Stomach smooth muscle (tissue), 2 donors: Measurements from ENCODE around the gene VDAC1.
A peak's percentile ranks its signal among the peaks of the same experiment; 100 is the strongest.

Experiments used
- H3K27ac ChIP-seq: one replicate; pipeline ENCODE4 v1.7.0; 2013; ENCODE audit warnings: mild to moderate bottlenecking, low read length, inconsistent platforms
- H3K27me3 ChIP-seq, 2 donors: one replicate each; pipeline ENCODE4 v1.7.0; 2013; ENCODE audit warnings: low read length in 2 of 2; ENCODE audit not compliant: insufficient read depth in 2 of 2, control insufficient read depth in 1 of 2
- H3K36me3 ChIP-seq, 2 donors: one replicate each; pipeline ENCODE4 v1.7.0; 2013; ENCODE audit warnings: low read length in 2 of 2; ENCODE audit not compliant: control insufficient read depth in 2 of 2, insufficient read depth in 2 of 2
- H3K4me1 ChIP-seq: one replicate; pipeline ENCODE4 v1.7.0; 2013; ENCODE audit warnings: low read length; ENCODE audit not compliant: control insufficient read depth, insufficient read depth
- H3K4me3 ChIP-seq, 2 donors: one replicate each; pipeline ENCODE4 v1.7.0; 2013; ENCODE audit warnings: low read length in 2 of 2
- H3K9ac ChIP-seq, 2 donors: one replicate each; pipeline ENCODE4 v1.7.0; 2013; ENCODE audit warnings: low read length in 2 of 2, mild to moderate bottlenecking in 1 of 2
- H3K9me3 ChIP-seq, 2 donors: one replicate each; pipeline ENCODE4 v1.7.0; 2013; ENCODE audit warnings: low read length in 2 of 2; ENCODE audit not compliant: control insufficient read depth in 2 of 2
- donor health status: healthy.
- donor health status: Pancreatic carcinoma.

The VDAC1 gene

DNA sequence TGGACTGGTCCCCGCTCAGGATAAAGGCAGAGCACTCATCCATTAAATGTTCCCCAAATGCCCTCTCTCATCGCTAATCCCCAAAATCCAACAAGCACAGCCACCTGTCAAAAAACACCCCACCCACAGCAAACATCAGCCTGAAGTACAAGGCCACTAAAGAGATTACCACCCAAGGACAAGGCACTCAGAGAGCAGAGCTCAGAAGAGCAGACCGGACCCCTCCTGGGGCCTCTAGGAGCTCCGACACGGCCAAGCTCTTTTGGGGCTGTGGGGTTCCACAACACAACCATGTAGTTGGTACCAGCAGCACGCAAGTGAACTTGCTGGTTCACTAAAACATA is 9.8 kb downstream of the VDAC1 start:
- Histone ChIP-seq H3K9ac (peak overlapping the region in 1 of 2 donors; percentile 51), H3K4me1 (peaks cover 52% of the 10 kb centered on the region), H3K27me3 (no peaks in the 10 kb centered on the region), H3K9me3 (no peaks in the 10 kb centered on the region), H3K27ac (peak overlapping the region; percentile 49), H3K36me3 (peaks cover 13% of the 10 kb centered on the region in 2 donors), H3K4me3 (peak overlapping the region in 1 of 2 donors; percentile 47)

DNA sequence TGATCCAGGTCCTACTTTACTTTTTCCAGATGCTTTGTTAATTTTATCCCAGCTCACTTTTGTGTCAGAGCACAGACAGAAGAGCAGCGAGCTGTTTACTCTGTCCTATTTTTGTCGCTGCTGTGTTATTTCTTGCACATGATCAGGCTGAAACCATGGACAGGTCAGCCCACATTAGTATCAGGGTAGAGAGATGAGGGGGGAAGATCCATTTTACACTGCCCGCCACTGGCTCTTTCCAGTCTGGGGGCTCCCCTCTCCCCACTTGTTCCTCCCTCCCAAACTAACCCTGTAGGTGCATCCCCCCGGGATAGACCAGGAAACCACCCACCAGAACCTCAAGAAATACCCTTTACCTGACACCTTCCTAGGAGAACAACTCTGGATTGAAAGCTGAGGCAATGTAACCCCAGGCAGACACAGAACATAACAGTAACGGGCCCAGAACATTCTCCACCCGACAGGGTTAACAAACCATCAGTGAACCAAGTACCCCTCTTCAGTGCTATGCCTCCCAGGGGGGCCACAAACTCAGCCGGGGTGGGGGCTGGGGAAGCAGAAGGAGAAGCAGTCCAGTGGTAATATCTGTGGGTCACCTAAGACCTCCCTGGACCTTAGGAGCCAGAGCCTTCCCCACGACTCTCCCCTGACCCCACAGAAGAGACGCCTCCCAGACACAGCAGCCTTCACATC is 10.3 kb downstream of the VDAC1 start:
- Histone ChIP-seq H3K9ac (no peak overlapping the region), H3K36me3 (peaks cover 14 to 15% of the 10 kb centered on the region in 2 donors), H3K27ac (peak overlapping the region; percentile 49), H3K9me3 (no peaks in the 10 kb centered on the region), H3K4me1 (peaks cover 48% of the 10 kb centered on the region), H3K27me3 (no peaks in the 10 kb centered on the region), H3K4me3 (peak overlapping the region in 1 of 2 donors; percentile 23)

DNA sequence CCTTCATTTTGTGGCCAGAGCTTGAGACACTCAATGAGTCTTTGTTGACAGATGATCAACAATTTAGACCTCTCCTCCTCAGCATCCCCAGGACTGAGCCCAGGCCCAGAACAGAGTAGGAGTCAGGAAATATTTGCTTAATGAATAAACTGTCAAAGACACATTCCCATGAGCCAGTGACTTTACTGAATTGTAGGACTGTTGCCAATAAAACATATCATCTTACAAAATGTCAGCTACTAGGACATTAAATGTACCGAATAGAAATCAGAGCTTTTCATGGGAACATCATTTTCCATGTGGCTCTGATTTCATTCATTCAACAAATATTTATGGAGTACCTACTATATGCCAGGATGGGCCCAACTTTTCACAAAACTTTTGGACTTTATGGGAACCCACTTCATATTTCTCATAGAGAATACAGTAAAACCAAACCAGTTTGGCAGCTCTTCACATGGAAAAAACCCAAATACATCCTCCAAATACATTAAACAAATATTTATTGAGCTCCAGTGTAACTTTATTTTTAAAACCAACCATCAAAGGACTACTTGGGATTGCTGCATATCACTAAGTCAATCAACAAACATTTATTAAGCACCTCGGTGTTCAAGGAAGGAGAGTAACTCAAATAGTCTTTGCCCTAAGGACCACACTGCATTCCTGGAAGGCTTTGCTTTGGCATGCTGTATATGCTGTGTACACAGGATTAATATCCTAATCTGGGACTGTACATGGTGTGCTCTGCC is 11.4 kb downstream of the VDAC1 start:
- Histone ChIP-seq H3K27ac (no peak overlapping the region), H3K9me3 (no peaks in the 10 kb centered on the region), H3K9ac (no peak overlapping the region), H3K4me1 (peaks cover 51% of the 10 kb centered on the region), H3K4me3 (peak overlapping the region in 1 of 2 donors; percentile 23), H3K36me3 (peaks cover 16 to 21% of the 10 kb centered on the region in 2 donors), H3K27me3 (no peaks in the 10 kb centered on the region)

DNA sequence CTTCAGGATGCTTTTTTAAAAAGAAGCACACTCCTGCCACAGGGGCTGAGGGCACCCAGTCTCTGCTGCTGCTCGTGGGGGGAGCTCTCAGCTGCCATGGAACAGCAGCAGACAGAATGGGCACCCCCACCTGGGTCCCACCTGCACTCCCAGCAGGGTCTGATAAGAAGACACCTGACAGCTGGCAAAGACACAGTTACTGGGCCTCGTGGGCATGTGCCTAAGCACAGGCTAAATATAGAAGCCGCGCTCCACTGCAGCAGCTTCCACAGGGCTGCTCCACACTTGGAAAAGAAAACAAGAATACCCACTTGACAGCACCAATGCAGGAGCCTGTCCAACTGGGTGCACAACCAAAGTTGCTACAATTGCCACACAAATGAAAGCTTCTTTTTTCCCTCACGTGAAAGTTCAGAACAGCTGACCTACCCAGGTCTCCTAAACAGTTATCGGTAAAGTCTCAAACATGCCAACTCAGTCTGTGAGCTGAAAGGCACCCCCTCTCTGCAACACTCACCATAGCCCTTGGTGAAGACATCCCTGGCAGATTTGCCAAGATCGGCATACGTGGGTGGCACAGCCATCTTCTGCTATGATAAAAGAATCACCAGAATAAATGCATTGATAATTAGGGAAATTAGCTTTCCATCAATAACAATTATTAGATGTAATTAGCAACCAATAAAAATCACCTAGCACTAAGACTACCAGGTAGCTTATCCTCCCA is 12.2 kb downstream of the VDAC1 start:
- Histone ChIP-seq H3K9me3 (no peaks in the 10 kb centered on the region), H3K9ac (no peak overlapping the region), H3K4me3 (peak overlapping the region in 1 of 2 donors; percentile 47), H3K27ac (no peak overlapping the region), H3K4me1 (peaks cover 52% of the 10 kb centered on the region), H3K27me3 (no peaks in the 10 kb centered on the region), H3K36me3 (peaks cover 16 to 21% of the 10 kb centered on the region in 2 donors)

DNA sequence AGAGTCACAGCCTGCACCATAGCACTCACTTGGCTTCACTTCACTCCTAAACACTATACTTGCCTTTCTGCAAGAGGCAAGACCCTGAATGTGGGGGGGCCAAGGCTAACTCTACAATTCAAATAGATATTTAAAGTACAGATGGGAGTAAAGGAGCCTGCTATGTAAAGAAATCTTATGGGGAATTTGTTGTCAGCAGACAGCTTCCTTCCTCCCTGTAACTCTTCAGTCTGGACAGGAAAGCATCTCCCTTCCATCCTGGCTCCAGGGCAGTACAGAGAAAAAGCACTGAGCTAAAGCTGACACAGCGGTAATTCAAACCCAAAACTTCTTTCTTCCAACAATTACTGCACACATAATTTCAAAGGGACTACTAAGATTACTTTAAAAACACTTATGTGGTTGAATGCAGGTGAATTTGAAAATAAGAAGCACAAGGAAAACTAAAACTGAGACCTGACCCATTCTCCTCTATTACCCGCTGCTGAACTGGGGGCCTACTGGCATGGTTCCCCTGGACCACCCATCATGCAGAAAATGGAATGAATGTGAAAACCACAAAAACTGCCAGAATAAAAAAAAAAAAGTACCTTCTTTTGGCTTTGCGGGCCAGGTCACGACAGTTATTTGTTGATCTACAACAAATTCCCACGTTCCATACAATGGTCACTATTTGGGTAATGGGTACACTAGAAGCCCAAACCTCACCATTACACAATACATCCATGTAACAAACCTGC is 13.4 kb downstream of the VDAC1 start:
- Histone ChIP-seq H3K4me1 (peaks cover 46% of the 10 kb centered on the region), H3K4me3 (no peak overlapping the region), H3K9ac (no peak overlapping the region), H3K36me3 (peaks cover 25 to 27% of the 10 kb centered on the region in 2 donors), H3K9me3 (no peaks in the 10 kb centered on the region), H3K27ac (peak overlapping the region; percentile 18), H3K27me3 (no peaks in the 10 kb centered on the region)

DNA sequence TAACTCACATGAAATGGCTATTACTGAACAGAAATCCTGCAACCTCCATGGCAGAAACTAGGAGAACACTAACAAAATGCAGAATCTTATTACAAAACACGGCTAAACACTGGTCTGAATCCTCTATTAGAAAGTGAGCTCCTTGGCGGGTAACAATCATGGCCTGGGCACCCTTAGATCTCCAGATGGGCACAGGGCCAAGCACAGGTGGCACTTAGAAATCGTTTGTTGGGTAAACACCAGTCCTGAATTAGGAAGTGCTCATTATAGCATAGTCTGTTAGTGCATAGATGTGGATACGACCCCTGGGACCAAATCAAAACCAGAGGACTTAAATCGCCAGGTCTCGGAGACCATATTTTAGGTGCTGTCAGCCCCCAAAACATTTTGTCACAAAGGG is 14.4 kb downstream of the VDAC1 start:
- H3K9ac ChIP-seq, result no peak overlapping the region
- H3K36me3 ChIP-seq, result peaks cover 30 to 32% of the 10 kb centered on the region in 2 donors
- no peak overlapping the region for H3K27ac ChIP-seq
- H3K4me1 ChIP-seq, result peaks cover 37% of the 10 kb centered on the region
- H3K4me3 ChIP-seq, result no peak overlapping the region
- H3K27me3 ChIP-seq, result no peaks in the 10 kb centered on the region
- H3K9me3 ChIP-seq, result no peaks in the 10 kb centered on the region

DNA sequence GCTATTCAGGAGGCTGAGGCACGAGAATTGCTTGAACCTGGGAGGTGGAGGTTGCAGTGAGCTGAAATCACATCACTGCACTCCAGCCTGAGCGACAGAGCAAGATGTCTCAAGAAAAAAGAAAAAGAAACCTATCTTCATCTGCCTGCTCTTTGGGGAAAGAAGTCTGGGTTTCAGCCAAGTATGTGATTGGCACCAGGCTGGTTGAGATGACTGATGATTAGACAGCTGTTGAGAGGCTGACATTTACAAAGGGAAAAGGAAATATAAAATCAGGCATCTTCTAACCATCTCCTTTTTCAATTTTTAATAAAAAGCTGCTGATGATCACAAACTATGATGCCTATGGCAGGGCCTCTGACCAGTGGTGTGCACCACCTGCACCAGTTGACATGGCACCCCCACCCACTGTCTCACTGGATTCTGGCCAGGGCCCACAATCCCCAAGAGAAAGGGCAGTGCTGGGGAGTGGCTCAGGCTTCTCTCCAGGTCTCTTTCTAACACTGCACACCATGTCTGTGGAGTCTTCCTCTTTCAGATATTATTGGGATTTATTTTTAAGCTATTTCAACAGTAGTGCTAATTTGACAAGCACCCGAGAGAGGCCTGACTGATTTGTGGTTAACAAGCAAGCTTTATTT is 19.1 kb downstream of the VDAC1 start:
- Histone ChIP-seq H3K36me3 (peaks cover 44 to 47% of the 10 kb centered on the region in 2 donors), H3K4me1 (peaks cover 5% of the 10 kb centered on the region), H3K9ac (no peak overlapping the region)

DNA sequence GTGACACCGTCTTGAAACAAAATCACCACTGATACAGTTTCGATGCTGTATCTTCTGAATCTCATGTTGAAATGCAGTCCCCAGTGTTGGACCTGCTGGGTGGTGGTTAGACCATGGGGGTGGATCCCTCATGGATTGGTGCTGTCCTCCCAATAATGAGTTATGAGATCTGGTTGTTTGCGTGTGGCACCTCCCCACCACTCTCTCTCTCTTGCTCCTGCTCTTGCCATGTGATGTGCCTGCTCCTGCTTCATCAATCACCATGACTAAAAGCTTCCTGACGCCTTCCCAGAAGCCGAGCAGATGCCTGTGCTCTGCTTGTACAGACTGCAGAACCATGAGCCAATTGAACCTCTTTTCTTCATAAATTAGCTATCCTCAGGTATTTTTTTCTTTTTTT is 21.1 kb downstream of the VDAC1 start:
- peaks cover 4% of the 10 kb centered on the region for H3K4me1 ChIP-seq
- no peak overlapping the region for H3K27ac ChIP-seq
- H3K9me3 ChIP-seq, result no peaks in the 10 kb centered on the region
- no peak overlapping the region for H3K9ac ChIP-seq
- peaks cover 34% of the 10 kb centered on the region in 2 donors for H3K36me3 ChIP-seq
- H3K27me3 ChIP-seq, result no peaks in the 10 kb centered on the region
- no peak overlapping the region for H3K4me3 ChIP-seq

More for the DNA sequence above, 19.1 kb downstream of the VDAC1 start:
- Histone ChIP-seq H3K27me3 (no peaks in the 10 kb centered on the region), H3K27ac (no peak overlapping the region), H3K9me3 (no peaks in the 10 kb centered on the region), H3K4me3 (no peak overlapping the region)

DNA sequence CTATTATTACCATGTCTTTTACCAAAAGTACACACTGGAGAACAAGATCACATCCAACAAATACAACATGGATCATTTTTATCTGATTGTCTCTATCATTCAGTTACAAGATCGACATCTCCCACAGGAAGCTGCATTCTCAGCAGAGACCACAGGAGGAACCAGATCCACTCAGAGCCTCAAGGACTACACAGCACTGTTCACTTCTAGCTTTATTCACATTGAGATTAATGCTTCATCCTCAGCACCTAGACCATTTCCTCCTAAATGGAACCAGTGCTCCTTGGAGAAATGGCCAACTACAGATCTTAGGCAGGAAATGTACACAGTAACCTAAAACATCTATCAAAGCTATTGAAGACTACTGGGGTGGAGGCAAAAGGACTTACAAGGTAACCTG is 23.1 kb downstream of the VDAC1 start:
- no peaks in the 10 kb centered on the region for H3K9me3 ChIP-seq
- peak overlapping the region in 1 of 2 donors; percentile 29 for H3K9ac ChIP-seq
- H3K4me1 ChIP-seq, result no peaks in the 10 kb centered on the region
- H3K27me3 ChIP-seq, result no peaks in the 10 kb centered on the region
- H3K36me3 ChIP-seq, result peaks cover 27 to 32% of the 10 kb centered on the region in 2 donors
- no peak overlapping the region for H3K27ac ChIP-seq
- no peak overlapping the region for H3K4me3 ChIP-seq

DNA sequence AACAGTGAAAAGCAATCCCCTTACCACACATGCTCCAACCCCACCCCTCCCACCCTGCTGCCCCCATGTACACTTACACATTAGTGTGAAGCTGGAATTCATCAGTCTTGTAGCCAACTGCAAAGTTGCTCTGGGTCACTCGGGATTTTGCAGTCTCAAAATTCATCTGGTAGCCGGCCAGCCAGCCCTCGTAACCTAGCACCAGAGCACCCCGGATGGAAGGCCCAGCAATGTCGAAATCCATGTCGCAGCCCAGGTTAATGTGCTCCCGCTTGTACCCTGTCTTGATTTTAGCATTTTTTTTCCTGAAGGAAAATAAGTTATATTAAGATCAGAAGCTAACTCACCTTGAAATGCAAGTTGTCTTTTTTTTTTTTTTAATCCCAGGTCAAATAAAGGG is 24.1 kb downstream of the VDAC1 start:
- Histone ChIP-seq H3K36me3 (peaks cover 25 to 26% of the 10 kb centered on the region in 2 donors), H3K4me1 (no peaks in the 10 kb centered on the region), H3K27me3 (no peaks in the 10 kb centered on the region), H3K9me3 (no peaks in the 10 kb centered on the region), H3K4me3 (no peak overlapping the region), H3K9ac (no peak overlapping the region), H3K27ac (no peak overlapping the region)
